Hepatocyte (in vitro differentiated cells): ENCODE measurements around the gene MRGPRF.

Experiments
- CTCF ChIP-seq: fragments of 200-600 bp; sonication (generic); IDR thresholded peaks from 2 replicates; pipeline ENCODE4 v1.5.1; 2016; ENCODE audit warnings: antibody characterized with exemption, mild to moderate bottlenecking; ENCODE audit not compliant: poor library complexity
- EZH2 ChIP-seq: fragments of 200-600 bp; sonication (generic); IDR thresholded peaks from 2 replicates; pipeline ENCODE4 v1.6.1; 2016; ENCODE audit warnings: antibody characterized with exemption, mild to moderate bottlenecking, borderline replicate concordance

GRCh38 chr11:69054397-69055211 is 41.6 kb upstream of the MRGPRF start:
- no peak for TF ChIP-seq EZH2
- no peak for TF ChIP-seq CTCF
